Stimulated activated CD4-positive, alpha-beta T cell treated with anti-CD3 and anti-CD28 coated beads, Interleukin-1b, Interleukin-23, amount 100 ng/mL, for 4 hours (primary cell): ENCODE data around the gene TGFB1.

ENCODE experiments used
- DNase-seq, 2 donors: peaks; one replicate each; pipeline ENCODE4 v3.0.0-alpha.2; 2020; ENCODE audit warnings: low read depth in 2 of 2

Gene TGFB1

GRCh38 chr19:41321204-41321599 lies 32.5 kb downstream of the TGFB1 start:
- DNase-seq, result no peak

- DNase-seq, result no peak
Measured at GRCh38 chr19:41320568-41320967, 33.2 kb downstream of the TGFB1 start.

- DNase-seq, result no peak
Measured at GRCh38 chr19:41320185-41320518, 33.6 kb downstream of the TGFB1 start.

- DNase-seq, result no peak
Measured at GRCh38 chr19:41319500-41320184, 34.1 kb downstream of the TGFB1 start.

- DNase-seq, result no peak
Measured at GRCh38 chr19:41318696-41319499, 34.8 kb downstream of the TGFB1 start.

- DNase-seq, result no peak
Measured at GRCh38 chr19:41316306-41316920, 37.3 kb downstream of the TGFB1 start.

GRCh38 chr19:41311613-41312012 lies 42.1 kb downstream of the TGFB1 start:
- DNase-seq, result no peak

GRCh38 chr19:41311072-41311471 lies 42.6 kb downstream of the TGFB1 start:
- DNase-seq, result no peak

- DNase-seq, result peak; percentile 82 to 85
Measured at GRCh38 chr19:41310033-41310831, 43.5 kb downstream of the TGFB1 start, which contains the start of gene CCDC97. Gene CCDC97, plus strand, starts transcription at chr19:41310172. Its CDS starts 139 bp downstream, at chr19:41310311.

GRCh38 chr19:41309180-41310032 lies 44.3 kb downstream of the TGFB1 start:
- no peak for DNase-seq

GRCh38 chr19:41308450-41309179 lies 45.1 kb downstream of the TGFB1 start:
- DNase-seq, result peak; percentile 94 to 97

- no peak for DNase-seq
Measured at GRCh38 chr19:41307954-41308449, 45.7 kb downstream of the TGFB1 start.

GRCh38 chr19:41307090-41307875 lies 46.4 kb downstream of the TGFB1 start:
- no peak for DNase-seq

- DNase-seq, result no peak
Measured at GRCh38 chr19:41305927-41306793, 47.6 kb downstream of the TGFB1 start.

GRCh38 chr19:41304706-41305483 lies 48.8 kb downstream of the TGFB1 start:
- no peak for DNase-seq

- DNase-seq, result no peak
Measured at GRCh38 chr19:41303954-41304353, 49.8 kb downstream of the TGFB1 start.

GRCh38 chr19:41302624-41303351 lies 50.9 kb downstream of the TGFB1 start:
- peak; percentile 36 to 47 for DNase-seq
